Stimulated activated CD8-positive, alpha-beta memory T cell treated with anti-CD3 and anti-CD28 coated beads, Interleukin-12 subunit alpha, Interleukin-12 subunit beta, amount 100 ng/mL, for 1 hour (primary cell): ENCODE results near the gene KRTAP1-5.
"Not testable (repeated sequence)": the region's sequence is repeated elsewhere in the genome, so short reads cannot be mapped to it uniquely, and the experiment has no call there.

Source experiments
- DNase-seq: peaks from one replicate; pipeline ENCODE4 v3.0.0-alpha.2; 2020; ENCODE audit warnings: low read depth

KRTAP1-5 gene

DNA sequence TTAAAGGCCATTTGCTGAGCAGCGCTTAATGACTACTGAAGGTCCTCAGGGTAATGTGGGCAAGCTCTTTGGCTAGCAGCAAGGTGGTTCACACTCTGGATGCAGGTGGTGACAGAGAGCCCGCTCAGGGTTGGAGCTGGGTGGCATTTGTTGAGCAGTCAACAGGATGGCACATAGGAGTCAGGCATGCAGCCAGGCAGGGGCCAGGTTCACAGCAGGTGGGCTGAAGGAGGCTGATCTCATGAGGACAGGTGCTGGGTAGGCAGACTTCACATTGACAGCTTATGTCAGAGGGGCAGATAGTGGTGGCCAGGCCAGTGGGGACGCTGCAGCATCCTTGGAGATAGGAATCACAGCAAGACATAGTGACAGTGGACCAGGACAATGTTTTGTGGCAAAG is 22.6 kb downstream of the KRTAP1-5 start:
- DNase-seq, result no peak

DNA sequence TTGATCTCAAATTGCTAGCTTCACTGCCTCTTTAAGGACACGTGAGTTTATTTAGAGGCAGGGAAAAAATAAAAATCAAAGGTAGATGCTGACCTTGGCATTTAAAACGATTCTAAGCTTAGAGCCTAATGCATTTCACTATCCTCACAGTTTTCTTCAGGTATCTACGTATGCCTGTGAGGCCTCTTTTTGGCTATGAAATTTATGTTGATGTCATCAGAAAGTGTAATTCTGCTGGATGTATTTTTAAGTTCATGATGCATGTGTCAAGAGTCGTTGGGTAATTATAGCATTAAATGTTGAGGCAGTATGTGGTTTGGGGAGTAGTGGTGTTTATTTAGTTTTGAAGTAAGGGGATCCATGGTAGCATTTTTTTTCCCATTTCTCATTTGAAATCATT is 23.1 kb downstream of the KRTAP1-5 start:
- DNase-seq, result no peak

- no peak for DNase-seq
Observed at GRCh38 chr17:41002814-41003213, 24.2 kb downstream of the KRTAP1-5 start.

DNA sequence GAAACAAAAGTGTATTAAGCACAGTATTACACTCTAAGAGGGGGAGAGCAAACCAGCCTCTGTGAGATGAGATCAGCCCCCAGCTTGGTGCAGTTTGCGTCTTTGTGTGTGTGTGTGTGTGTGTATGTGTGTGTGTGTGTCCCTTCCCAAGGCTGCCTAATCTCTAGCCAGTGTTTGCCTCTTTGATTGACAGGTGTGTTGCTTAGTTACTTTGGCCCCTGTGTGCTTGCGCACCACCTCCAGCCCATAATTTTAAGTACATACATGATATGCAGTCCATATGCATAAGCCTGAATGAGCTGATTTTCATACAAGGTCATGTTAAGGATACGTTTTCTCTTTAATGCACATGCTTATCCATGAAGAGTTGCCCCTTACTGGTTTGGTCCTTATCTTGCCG is 25.2 kb downstream of the KRTAP1-5 start:
- no peak for DNase-seq

GRCh38 chr17:40999563-40999962 is 27.4 kb downstream of the KRTAP1-5 start, which contains the start of gene KRTAP3-2:
KRTAP3-2 (minus strand) TSS chr17:40999906; CDS start chr17:40999853, 53 bp downstream.
- DNase-seq, result not testable (repeated sequence)

GRCh38 chr17:40997361-40997760 is 29.6 kb downstream of the KRTAP1-5 start:
- DNase-seq, result no peak

GRCh38 chr17:40996829-40997228 is 30.2 kb downstream of the KRTAP1-5 start:
- DNase-seq, result no peak

DNA sequence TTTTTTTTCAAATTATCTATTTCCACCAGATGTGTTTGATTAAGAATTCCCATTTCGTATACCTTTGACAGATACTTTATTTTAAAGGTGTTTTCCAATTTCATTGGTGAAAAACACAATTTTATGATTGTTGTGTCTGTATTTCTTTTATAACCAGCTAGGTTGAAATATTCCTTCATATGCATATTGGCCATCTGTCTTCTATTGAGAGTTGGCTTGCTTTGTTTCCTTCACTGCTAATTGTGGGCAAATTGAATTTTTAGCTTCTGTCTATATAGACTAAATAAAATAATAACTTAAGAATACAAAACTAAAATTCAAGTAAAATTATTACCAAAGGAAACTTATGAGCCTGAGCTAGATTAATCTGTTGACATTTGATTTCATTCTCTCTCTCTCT is 31.9 kb downstream of the KRTAP1-5 start:
- DNase-seq, result no peak

DNA sequence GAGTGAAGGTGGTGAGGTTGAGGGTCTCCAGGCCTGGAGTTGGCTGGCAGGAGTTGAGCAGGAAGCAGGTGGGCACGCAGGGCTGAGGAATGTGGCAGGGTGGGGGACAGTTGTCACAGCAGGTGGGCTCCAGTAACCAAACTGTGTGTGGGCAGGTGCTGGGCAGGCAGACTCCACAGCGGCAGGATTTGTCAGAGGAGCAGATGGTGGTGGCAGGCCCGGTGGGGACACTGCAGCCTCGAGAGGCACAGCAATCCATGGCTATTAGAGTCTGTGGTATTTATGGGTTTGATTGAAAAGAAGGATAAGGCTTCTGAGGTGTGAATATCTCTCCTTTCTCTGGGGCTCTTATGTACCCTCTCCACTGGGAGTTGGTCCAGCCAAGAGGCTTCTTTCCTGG is 33.2 kb downstream of the KRTAP1-5 start, which contains the start of gene KRTAP3-3:
KRTAP3-3 (minus strand) TSS at position 326 of the 400 bp plus-strand sequence; CDS start at position 259, 67 bp downstream.
- DNase-seq, result no peak

GRCh38 chr17:40993084-40993483 is 33.9 kb downstream of the KRTAP1-5 start:
- no peak for DNase-seq

GRCh38 chr17:40992666-40993065 is 34.3 kb downstream of the KRTAP1-5 start:
- no peak for DNase-seq

GRCh38 chr17:40986920-40987319 is 40.1 kb downstream of the KRTAP1-5 start:
- no peak for DNase-seq

- DNase-seq, result no peak
Observed at GRCh38 chr17:40984226-40984625, 42.8 kb downstream of the KRTAP1-5 start, which contains the start of gene KRT40. KRT40 (minus strand) TSS chr17:40984326; CDS start chr17:40984273, 53 bp downstream.

DNA sequence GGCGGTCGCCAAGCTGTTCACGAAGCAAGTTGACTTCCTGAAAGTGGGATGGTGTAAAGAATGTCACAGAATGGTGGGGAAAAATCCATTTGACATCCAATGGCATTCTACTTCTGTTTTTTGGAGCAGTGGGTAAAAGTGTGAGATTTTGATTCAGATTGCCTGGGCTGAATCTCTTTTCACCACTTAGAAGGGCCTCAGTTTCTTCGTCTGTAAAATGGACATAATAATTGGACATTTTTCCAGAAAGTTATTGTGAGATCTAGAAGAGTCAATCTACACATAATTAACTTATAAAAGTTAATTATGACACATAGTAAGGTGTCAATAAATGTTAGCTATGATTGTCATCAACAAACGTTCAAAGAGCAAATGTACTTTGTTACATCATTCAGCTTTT is 45.9 kb downstream of the KRTAP1-5 start:
- DNase-seq, result no peak

DNA sequence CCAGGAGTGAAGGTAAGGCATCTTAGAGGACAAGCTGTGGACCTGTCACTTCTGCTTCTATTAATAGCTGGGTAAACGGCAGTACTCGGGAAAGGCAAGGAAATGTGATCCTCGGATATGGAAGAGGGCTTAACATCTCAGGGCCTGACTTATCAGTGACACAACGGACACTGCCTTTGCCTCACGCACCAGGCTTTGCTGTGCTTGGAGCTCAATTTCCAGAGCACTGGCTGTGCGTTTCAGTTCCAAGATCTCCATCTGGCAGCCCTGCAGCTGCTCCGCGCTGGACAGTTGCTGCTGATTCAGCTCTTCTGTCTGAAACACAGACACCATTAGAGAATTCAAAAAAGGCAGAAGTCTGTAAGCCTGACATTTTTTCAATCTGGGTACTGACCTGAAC is 46.4 kb downstream of the KRTAP1-5 start:
- DNase-seq, result no peak

GRCh38 chr17:40980117-40980516 is 46.9 kb downstream of the KRTAP1-5 start:
- DNase-seq, result no peak

DNA sequence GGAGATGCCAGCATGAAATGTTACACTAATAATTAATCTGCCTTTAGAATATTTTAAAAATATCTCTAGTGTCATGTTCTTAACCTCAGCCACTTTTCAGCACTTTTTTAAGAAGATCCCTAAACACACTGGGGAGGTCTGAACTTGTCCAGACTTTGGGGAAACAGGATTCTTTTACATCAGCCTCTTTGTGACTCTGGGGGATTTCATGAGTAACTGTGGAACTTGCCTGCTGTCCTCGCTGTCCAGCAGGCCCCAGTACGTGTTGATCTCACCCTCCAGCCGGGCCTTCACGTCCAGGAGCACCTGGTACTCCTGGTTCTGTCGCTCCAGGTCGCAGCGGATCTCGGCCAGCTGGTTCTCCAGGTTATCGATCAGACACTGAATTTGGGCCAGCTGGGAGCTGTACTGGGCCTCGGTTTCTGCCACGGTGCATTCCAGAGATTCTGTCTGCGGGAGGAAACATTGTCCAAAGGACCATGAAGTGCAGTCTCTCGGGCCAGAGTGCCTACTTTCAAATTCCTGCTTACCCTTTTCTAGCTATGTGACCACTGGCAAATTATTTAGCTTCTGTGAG is 48.3 kb downstream of the KRTAP1-5 start:
- DNase-seq, result no peak
